ENCODE measurements around the gene NKAIN2.

- TF ChIP-seq POLR2A (IDR thresholded peaks at IDR 0.05), result no peak
- TF ChIP-seq CTCF (IDR thresholded peaks at IDR 0.05), result no peak
- TF ChIP-seq POLR2AphosphoS5 (IDR thresholded peaks at IDR 0.05), result no peak
These were observed 34.7 kb upstream of the NKAIN2 start for GRCh38 chr6:123768921-123769320.
